Measurements from ENCODE around the gene SLC51B. TPM values are rescaled to one million over a fixed set of nuclear protein-coding genes. Genes with fewer than 3 reads are reported as not detected.

SLC51B gene
- total RNA-seq, 2 experiments from 2014 or later: not detected

- no peak overlapping the region for H3K4me2 ChIP-seq (ENCODE audit: low read length)
- CTCF ChIA-PET (ENCODE audit: unreplicated experiment): no interaction called here
- no peaks in the 10 kb centered on the region for H3K4me1 ChIP-seq (ENCODE audit: insufficient read depth, low read length, poor library complexity, severe bottlenecking)
- H3K4me3 ChIP-seq (ENCODE audit: low read depth, low read length, poor library complexity, severe bottlenecking): no peak overlapping the region
- no peaks in the 10 kb centered on the region for H4K20me1 ChIP-seq (ENCODE audit: insufficient read depth, low read length)
- H3K9me3 ChIP-seq (ENCODE audit: low read length): no peaks in the 10 kb centered on the region
- H3K79me2 ChIP-seq (ENCODE audit: insufficient read depth, low read depth, low read length): no peaks in the 10 kb centered on the region
- POLR2A ChIA-PET: interaction anchor here (0.5 kb wide), 1 partner anchor 183 kb away, joined by 5 read pairs; no protein-coding TSS in a partner anchor
- no peak overlapping the region for H2AFZ ChIP-seq (ENCODE audit: low read length)
- H3K36me3 ChIP-seq (ENCODE audit: insufficient read depth, low read length): no peaks in the 10 kb centered on the region
- intact Hi-C loops (cut with micrococcal nuclease; ENCODE audit: unreplicated experiment): no loop called here
- no peak overlapping the region for H3K27ac ChIP-seq (ENCODE audit: low read depth, low read length, poor library complexity, severe bottlenecking)
- H3K9me2 ChIP-seq (ENCODE audit: insufficient read depth, low read length): no peaks in the 10 kb centered on the region
- no TSS peak for BruUV-seq (replicated peaks)
- no peak for TF ChIP-seq CTCF (conservative IDR thresholded peaks at IDR 0.05; ENCODE audit: low read length)
- no peak for TF ChIP-seq EZH2phosphoT487 (IDR thresholded peaks at IDR 0.05; ENCODE audit: borderline replicate concordance, low read depth, low read length)
- no peak for DNase-seq (ENCODE audit: low spot score)
Observed at GRCh38 chr15:65062726-65063125, 17.5 kb downstream of the SLC51B start.

DNA sequence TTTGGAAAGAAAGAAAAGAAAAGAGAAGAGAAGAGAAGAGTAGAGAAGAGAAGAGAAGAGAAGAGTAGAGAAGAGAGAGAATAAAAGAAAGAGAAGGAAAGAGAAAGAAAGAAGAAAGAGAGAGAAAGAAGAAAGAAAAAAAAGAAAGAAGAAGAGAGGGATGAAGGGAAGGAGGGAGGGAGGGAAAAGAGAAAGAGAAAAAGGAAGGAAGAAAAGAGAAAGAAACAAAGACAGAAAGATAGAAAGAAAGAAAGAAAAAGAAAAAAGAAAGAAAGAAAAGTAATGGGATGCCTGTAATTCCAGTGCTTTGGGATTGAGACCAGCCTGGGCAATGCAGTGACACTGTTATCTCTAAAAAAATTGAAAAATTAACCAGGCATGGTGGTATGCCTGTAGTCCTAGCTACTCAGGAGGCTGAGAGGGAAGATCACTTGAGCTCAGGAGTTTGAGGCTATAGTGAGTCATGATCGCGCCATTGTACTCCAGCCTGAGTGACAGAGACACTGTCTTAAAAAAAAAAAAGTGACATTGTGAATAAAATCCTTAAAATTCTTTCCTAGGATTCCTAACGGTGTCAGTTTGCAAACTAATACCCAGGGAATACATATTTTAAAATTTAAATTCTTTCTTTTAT lies 20.9 kb downstream of the SLC51B start:
- Histone ChIP-seq H3K4me1 (ENCODE audit: insufficient read depth, low read length, poor library complexity, severe bottlenecking) (no peaks in the 10 kb centered on the region), H3K79me2 (ENCODE audit: insufficient read depth, low read depth, low read length) (no peaks in the 10 kb centered on the region), H3K4me2 (ENCODE audit: low read length) (no peak overlapping the region), H3K36me3 (ENCODE audit: insufficient read depth, low read length) (no peaks in the 10 kb centered on the region), H3K27ac (ENCODE audit: low read depth, low read length, poor library complexity, severe bottlenecking) (no peak overlapping the region), H3K9me2 (ENCODE audit: insufficient read depth, low read length) (no peaks in the 10 kb centered on the region), H4K20me1 (ENCODE audit: insufficient read depth, low read length) (no peaks in the 10 kb centered on the region), H3K4me3 (ENCODE audit: low read depth, low read length, poor library complexity, severe bottlenecking) (no peak overlapping the region), H2AFZ (ENCODE audit: low read length) (no peak overlapping the region), H3K9me3 (ENCODE audit: low read length) (no peaks in the 10 kb centered on the region)
- POLR2A ChIA-PET: interaction anchor here (0.7 kb wide), 1 partner anchor 705 kb away, joined by 4 read pairs; no protein-coding TSS in a partner anchor
- intact Hi-C loops (cut with micrococcal nuclease; ENCODE audit: unreplicated experiment): no loop called here
- no peak for TF ChIP-seq CTCF (conservative IDR thresholded peaks at IDR 0.05; ENCODE audit: low read length)
- TF ChIP-seq EZH2phosphoT487 (IDR thresholded peaks at IDR 0.05; ENCODE audit: borderline replicate concordance, low read depth, low read length): no peak
- no peak for DNase-seq (ENCODE audit: low spot score)
- BruUV-seq (replicated peaks): no TSS peak
- CTCF ChIA-PET (ENCODE audit: unreplicated experiment): no interaction called here

DNA sequence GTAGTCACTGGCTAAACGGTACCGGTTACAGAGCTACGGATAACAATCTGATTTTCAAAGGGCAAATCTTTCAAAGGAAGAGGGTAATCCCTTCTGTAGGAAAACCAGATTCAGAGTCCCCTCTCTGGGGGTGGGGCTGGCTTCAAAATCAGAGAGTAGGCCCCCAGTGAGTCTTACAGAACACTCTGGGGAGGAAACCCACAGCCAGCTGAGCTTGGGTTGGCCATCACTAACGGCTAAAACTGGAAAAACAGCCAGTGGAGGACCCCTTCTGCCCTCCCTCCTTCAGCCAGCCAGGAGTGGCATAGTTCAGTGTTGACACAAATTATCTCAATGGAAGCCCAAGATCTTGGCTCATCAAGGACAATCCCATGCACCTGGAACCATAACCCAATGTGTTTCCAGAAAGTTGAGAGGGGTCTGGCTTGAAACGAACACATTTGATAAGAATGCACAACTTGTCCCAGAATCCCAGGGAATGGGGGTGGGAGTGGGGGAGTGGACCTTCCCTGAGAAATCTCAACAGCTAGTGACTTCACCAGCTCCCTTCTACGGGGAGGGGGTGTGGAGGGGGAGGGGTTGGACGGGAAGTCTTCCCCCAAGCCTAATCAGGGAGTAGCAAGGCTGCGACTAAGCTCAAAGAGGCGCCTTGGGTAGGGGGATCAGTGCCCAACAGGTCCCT lies 21.6 kb downstream of the SLC51B start:
- intact Hi-C loops (cut with micrococcal nuclease; ENCODE audit: unreplicated experiment): no loop called here
- ChIA-PET POLR2A (no interaction called here), CTCF (ENCODE audit: unreplicated experiment) (interaction anchor here (0.6 kb wide), 1 partner anchor 141 kb away, joined by 11 read pairs; no protein-coding TSS in a partner anchor)
- TF ChIP-seq EZH2phosphoT487 (IDR thresholded peaks at IDR 0.05; ENCODE audit: borderline replicate concordance, low read depth, low read length) (no peak), CTCF (conservative IDR thresholded peaks at IDR 0.05; ENCODE audit: low read length) (no peak)
- H3K9me2 ChIP-seq (ENCODE audit: insufficient read depth, low read length): no peaks in the 10 kb centered on the region
- no peaks in the 10 kb centered on the region for H3K36me3 ChIP-seq (ENCODE audit: insufficient read depth, low read length)
- no peaks in the 10 kb centered on the region for H3K79me2 ChIP-seq (ENCODE audit: insufficient read depth, low read depth, low read length)
- no peak overlapping the region for H2AFZ ChIP-seq (ENCODE audit: low read length)
- no peaks in the 10 kb centered on the region for H4K20me1 ChIP-seq (ENCODE audit: insufficient read depth, low read length)
- H3K4me1 ChIP-seq (ENCODE audit: insufficient read depth, low read length, poor library complexity, severe bottlenecking): no peaks in the 10 kb centered on the region
- BruUV-seq (replicated peaks): no TSS peak
- no peak for DNase-seq (ENCODE audit: low spot score)
- no peaks in the 10 kb centered on the region for H3K9me3 ChIP-seq (ENCODE audit: low read length)
- no peak overlapping the region for H3K27ac ChIP-seq (ENCODE audit: low read depth, low read length, poor library complexity, severe bottlenecking)
- H3K4me3 ChIP-seq (ENCODE audit: low read depth, low read length, poor library complexity, severe bottlenecking): no peak overlapping the region
- H3K4me2 ChIP-seq (ENCODE audit: low read length): no peak overlapping the region

Data from OCI-LY7 (cell line).